Transverse colon (tissue), 4 donors: Measurements from ENCODE around the gene ARL2.
A peak's percentile ranks its signal among the peaks of the same experiment; 100 is the strongest.

Experiments
- CTCF ChIP-seq, 5 experiments: fragments of 200-600 bp in 3 of 5; fragments of 450-650 bp in 2 of 5; sonication (generic) in 3 of 5; IDR thresholded peaks; 1 replicate in 2 of 5; 2 replicates in 3 of 5; pipeline ENCODE4 v1.5.1; 2016 to 2017; ENCODE audit warnings: antibody characterized with exemption in 5 of 5, inconsistent platforms in 3 of 5, mild to moderate bottlenecking in 2 of 5, moderate library complexity in 1 of 5
- EP300 ChIP-seq: sonication (generic); formaldehyde crosslinking; IDR thresholded peaks from one replicate; pipeline ENCODE4 v1.6.1; 2017; ENCODE audit warnings: antibody characterized with exemption, low read depth
- POLR2A ChIP-seq: fragments of 450-650 bp; IDR thresholded peaks from one replicate; pipeline ENCODE4 v1.6.1; 2016; ENCODE audit warnings: antibody characterized with exemption, mild to moderate bottlenecking, moderate library complexity
- POLR2AphosphoS5 ChIP-seq, 3 donors: sonication (generic); formaldehyde crosslinking; IDR thresholded peaks; one replicate each; pipeline ENCODE4 v1.6.1; 2016; ENCODE audit warnings: antibody characterized with exemption in 3 of 3

- TF ChIP-seq CTCF (IDR thresholded peaks at IDR 0.05) = peak; percentile 75 to 86 (median 84)
- TF ChIP-seq POLR2AphosphoS5 (IDR thresholded peaks at IDR 0.05) = peak; percentile 65 to 84 (median 80)
- peak; percentile 88 for TF ChIP-seq POLR2A
- TF ChIP-seq EP300 = no peak
Observed at GRCh38 chr11:65027213-65028067, 13.5 kb downstream of the ARL2 start, which contains the start of gene SNX15.
